GM18868 (cell line): ENCODE measurements around the gene LRP3.
"Not testable (repeated sequence)": the region's sequence is repeated elsewhere in the genome, so short reads cannot be mapped to it uniquely, and the experiment has no call there.

Source experiments
- ATAC-seq: cut with Tn5 transposase; IDR thresholded peaks from one replicate; pipeline ENCODE4 v1.9.1; 2021; ENCODE audit warnings: mild to moderate bottlenecking, moderate library complexity; ENCODE audit not compliant: unreplicated experiment

The LRP3 gene

DNA sequence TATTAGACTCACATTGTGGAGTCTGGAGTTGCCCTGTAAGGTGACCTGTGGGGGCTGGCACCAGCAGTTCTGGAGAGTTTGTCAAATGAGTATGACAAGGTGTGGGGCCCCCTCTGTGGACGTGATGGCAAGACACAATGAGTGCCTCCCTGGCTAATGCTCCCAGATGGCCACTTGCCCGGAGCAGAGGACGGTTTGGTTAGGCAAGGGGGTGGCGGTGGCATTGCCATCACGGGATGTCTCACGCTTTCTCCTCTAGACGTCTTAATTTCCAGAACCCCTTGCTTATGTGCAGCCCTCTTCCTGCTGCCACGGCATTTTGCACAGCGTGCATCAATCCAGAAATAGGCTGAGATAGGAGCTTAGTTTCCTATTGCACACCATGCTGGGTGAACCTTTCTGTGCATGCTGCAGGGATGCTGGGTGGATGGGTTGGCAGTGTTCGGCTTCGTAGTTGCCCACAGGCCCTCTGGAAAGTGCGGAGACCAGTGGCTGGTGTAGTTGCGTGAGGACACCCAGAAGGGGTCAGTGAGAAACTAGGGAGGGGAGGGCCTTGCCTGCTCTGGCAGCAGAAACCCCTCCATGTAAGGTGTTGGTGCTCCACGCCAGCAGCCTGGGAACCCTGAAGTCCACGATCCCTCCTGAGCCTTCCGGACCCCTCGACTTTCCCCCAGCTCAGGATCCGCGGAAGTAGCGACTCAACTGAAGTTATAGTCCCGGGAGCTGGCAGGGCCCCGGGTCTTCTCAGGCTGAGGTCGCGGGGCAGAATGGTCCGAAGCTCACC lies 18.1 kb upstream of the LRP3 start:
- no peak for ATAC-seq

- ATAC-seq: peak; percentile 90
Observed at GRCh38 chr19:33176670-33177416, 17.3 kb upstream of the LRP3 start.

DNA sequence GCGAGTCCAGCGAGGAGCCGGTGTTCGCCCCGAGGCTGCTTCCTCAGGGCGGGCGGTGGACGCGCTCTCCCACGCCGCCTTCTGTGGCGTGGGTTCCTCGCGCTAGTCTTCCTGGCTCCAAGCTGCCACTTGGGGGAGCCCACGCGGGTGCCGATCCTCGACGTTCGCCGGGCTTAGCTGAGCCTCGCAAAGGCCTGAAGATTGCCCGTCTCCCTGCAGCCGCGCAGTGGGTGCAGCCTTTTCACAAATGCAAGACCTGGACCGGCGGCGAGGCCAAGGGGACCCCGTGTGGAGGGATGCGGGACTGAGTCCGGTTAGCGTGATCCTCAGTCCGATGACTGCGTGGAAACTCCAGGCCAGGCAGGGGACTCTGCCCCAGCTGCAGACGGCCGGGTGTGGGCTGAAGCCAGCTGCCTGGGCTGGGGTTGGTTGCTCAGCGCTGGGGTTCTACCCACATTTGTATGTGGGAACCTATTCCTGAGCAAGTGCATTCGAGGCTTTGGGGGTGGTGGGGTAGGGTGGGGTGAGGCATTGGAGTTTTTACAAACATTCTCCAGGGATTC lies 16.6 kb upstream of the LRP3 start:
- peak; percentile 21 for ATAC-seq

DNA sequence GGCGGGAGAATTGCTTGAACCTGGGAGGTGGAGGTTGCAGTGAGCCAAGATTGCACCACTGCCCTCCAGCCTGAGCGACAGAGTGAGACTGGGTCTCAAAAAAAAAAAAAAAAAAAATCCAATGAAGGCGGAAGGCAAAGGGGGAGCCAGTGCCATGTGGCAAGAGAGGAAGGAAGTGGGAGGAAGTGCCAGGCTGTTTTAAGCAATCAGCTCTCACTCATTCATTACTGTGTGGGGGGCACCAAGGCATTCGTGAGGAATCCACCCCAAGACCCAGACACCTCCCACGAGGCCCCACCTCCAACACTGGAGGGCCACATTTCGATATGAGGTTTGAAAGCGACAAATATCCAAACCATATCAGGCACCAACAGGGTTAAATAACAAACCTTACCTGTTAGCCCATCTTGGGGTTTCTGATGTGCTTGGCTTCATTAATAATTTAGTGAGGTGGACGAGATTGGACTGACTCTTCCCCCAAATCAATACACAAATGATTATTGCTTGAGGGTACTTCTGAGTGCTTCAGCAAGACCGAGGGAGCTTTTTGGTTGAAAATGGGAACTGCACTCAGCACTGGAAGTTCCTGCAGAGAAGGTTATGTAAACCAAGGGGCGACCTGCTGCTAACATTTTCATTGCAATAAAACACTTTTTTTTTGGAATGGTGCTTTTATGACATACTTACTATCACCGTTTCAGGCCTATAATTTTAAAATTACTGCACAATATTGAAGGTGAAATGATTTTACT lies 7.5 kb upstream of the LRP3 start:
- ATAC-seq: no peak

- ATAC-seq: no peak
Observed at GRCh38 chr19:33187183-33187540, 7.0 kb upstream of the LRP3 start.

GRCh38 chr19:33189453-33189852 lies 4.7 kb upstream of the LRP3 start:
- ATAC-seq: no peak

- not testable (repeated sequence) for ATAC-seq
Observed at GRCh38 chr19:33191092-33191491, 3.0 kb upstream of the LRP3 start.

GRCh38 chr19:33191501-33191900 lies 2.6 kb upstream of the LRP3 start:
- ATAC-seq: no peak

DNA sequence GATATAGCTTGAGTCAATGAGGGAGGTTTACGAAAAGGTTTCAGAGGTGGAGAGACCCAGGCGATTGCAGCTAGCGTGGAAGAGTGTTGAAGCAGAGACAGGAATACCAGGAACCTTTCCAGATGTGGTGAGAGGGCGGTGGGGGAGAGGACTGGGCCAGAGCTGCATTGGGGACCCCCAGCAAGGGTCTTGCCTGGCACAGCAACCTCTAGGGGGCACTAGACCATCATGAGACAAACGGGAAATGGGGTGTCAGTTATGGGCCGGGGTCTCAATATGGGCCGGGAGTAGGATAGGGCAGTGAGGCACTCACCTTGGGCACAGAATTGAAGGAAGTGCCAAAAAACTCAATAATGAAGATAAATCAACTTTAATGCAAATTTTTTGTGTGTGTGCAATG lies 2.1 kb upstream of the LRP3 start:
- ATAC-seq: no peak

DNA sequence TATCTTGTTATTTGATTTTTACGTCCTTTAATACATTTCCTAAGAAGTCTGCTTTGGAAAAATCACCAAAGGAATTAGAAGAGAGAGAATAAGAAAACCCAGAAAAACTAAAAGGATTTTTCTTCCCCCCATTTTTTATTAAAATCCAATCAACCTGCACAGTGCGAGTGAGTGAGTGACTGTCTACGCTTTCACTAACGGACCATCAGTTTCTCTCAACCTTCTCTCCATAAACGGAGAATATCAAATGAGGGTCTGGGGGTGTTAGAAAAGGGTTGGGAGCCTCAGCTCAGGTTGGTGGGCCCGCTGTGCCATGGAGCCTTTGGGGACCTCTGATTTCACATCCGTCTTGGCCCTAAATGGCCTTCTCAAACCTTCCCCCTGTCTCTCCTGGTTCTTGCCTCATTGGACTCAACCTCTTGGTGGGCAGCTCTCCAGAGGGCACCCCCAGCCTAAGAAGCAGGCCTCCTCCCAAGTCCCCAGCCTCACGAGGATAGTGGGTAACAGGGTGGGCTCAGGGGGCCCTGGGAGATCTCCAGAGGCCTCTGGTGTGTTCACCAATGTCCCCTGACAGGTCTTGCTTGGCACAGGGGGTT lies 763 bp upstream of the LRP3 start:
- no peak for ATAC-seq

GRCh38 chr19:33194532-33194885 lies 379 bp downstream of the LRP3 start:
- ATAC-seq: no peak

DNA sequence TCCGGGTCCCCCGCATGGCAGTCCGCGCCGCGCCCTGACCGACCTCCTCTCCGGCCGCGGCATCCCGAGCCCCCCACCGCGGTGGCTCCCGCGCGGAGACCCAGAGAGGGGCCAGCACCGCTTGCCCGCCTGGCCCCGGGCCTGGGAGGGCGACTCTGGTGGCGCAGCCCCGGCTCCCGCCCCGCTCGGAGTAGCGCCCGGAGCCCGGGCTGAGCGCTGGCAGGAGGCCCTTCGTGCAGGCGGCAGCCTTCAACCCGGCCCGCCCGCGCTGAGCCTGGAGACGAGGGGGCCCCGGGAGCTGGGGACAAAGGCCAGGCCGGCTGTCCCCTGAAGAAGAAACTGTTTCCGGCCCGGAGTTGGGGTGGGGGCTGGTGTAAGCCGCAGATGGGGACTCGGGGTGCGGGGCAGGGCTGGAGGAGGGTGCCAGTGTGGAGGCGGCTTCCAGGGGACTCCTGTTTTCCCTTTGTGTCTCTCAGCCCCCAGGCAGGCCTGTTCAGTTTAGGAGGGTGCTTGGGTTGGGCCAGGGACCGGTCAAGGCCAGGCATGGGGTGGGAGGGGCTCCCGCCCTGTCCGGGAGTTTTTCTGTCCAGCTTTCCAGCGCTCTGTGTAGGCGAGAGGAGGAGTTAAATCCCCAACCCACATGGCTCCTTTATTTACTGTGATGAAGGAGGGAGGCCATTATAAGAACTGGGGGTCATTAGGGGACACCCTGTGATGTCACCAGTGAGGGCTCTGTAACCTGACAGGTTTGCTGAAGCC lies 935 bp downstream of the LRP3 start:
- ATAC-seq: no peak

GRCh38 chr19:33195645-33196347 lies 1.7 kb downstream of the LRP3 start:
- ATAC-seq: no peak

DNA sequence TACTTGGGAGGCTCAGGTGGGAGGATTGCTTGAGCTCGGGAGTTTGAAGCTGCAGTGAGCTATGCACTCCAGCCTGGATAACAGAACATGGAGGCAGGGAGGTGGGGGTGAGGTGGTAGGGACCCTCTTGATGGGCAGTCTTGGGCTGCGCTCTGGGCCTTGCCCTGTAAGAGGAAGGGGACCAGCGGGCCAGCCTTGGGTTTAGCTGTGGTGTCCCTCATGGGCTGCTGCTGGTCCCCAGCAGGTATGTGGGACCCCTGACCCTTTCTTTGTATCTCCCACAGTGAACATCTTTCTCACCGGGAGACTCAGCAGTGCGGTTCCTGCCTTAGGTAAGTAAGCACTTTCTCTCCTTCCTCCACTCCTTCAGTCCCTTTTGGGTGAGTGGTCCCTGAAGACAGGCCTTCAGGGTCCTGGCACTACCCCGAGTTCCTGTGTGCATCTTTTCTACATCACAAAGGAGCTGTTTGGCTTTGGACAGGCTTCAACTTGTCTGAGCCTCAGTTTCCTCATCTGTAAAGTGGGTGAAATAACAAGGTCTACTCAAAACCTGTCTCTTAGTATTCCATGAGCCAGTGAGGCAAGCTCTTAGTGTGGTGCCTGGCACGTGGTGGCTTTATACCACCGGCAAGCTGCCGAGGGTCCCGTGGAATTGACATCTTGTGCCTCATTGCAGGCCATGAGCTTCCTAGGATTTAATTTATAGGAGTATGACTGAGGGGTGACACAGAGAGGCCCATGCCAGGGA lies 2.5 kb downstream of the LRP3 start:
- ATAC-seq: no peak

DNA sequence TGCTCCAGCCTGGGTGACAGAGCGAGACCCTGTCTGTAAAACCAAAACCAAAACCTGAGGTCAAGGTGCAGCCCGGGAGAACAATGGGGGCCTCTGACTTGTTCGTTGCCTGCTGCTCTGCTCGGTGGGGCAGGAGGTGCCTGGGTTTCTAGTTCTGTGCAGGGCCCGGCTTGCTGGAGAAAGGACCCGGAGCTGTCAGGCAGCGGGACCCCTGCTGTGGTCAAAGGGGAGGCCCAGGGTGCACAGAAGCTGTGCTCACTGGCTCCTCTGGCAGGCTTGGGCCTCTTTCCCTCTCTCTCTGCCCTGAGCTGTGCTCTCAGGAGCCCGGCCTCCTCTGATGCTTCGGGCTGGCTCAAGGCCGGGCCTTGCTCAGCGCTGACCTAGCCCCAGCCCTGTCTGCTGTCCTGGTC lies 3.5 kb downstream of the LRP3 start:
- ATAC-seq: no peak

DNA sequence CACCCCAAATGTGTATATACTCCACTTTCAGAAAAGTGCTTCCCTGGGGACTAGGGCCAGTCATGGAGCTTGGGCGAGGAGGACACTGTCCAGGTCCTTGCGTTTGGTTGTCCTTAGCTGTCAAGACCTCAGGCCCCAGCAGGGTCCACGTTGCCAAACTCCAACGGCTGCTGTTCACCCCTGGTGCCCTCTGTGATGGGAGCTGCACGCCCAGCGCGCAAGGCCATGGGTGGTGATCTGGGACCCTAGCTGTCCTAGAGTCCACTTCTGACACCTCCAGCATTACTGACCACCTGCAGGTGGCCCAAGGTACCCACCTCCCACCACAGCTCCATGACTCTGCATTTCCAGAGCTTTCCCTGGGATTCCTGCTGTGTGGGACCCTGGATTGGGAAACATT lies 4.0 kb downstream of the LRP3 start:
- no peak for ATAC-seq

GRCh38 chr19:33199441-33200265 lies 5.5 kb downstream of the LRP3 start:
- no peak for ATAC-seq

DNA sequence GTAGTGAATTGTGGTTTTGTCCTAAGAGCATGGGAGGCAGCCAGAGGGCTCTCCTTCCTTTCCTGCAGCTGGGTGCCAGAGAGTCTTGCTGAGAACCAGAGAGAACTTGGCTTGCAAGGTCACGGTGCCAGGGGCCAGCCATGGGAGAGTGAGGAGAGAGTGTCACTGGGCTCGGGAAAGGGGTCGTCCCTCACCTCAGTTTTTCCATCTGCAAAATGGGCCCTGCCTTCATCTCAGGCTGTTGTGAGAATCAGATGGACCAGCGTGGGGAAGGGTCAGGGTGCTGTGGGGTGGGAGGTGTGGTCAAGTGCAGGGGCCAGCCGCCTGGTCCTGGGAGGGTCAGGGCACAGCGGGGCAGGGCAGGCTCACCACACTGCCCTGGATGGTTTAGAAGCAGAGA lies 7.3 kb downstream of the LRP3 start:
- no peak for ATAC-seq
